ENCODE results near the gene IFFO2. TPM values are rescaled to one million over a fixed set of nuclear protein-coding genes. Genes with fewer than 3 reads are reported as not detected.

The IFFO2 gene
- total and polyA plus RNA-seq, 4 donors, result 7.6 to 18.9 (median 8.3) TPM

DNA sequence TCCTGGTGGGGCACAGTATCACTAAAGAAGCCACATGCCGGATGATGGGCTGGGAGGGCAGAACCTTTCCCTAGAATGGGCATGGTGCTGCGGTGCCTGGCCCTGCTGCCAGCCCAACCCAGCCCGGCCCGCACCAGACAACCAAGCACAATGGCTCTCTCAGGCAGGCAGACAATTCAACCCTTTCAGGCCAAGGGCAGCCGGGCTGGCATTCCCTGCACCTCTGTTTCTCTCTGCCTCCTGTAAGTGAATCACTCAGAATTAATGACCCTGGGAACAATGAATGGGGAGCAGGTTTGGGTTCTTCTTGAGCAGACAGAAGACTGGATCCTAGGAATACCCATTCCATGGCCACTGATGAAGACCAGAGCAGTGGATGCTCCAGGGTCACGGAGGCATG, 41.0 kb upstream of the IFFO2 start:
- WGBS, 2 donors, result 95 to 96% methylated on average over 6 of the region's 6 CpGs
- peak overlapping the region; percentile 12 for H3K4me3 ChIP-seq
- no peaks in the 10 kb centered on the region for H3K27me3 ChIP-seq (ENCODE audit: control insufficient read depth in 3 of 3, insufficient read depth in 3 of 3, low read length in 2 of 3)
- no peak overlapping the region for H3K9ac ChIP-seq (ENCODE audit: insufficient read depth in 1 of 2, low read length in 2 of 2)
- peaks cover 0 to 5% (median 0%) of the 10 kb centered on the region in 5 donors for H3K4me1 ChIP-seq (ENCODE audit: control insufficient read depth in 5 of 5, insufficient read depth in 5 of 5, low read length in 5 of 5)
- H3K9me3 ChIP-seq (ENCODE audit: control insufficient read depth in 4 of 4, insufficient read depth in 3 of 4, low read length in 3 of 4), result no peaks in the 10 kb centered on the region
- no peaks in the 10 kb centered on the region for H3K36me3 ChIP-seq (ENCODE audit: control insufficient read depth in 4 of 4, insufficient read depth in 4 of 4, low read length in 4 of 4)
- H3K27ac ChIP-seq (ENCODE audit: low read depth in 1 of 2, low read length in 1 of 2), result no peak overlapping the region
- TF ChIP-seq, protein P1, sequence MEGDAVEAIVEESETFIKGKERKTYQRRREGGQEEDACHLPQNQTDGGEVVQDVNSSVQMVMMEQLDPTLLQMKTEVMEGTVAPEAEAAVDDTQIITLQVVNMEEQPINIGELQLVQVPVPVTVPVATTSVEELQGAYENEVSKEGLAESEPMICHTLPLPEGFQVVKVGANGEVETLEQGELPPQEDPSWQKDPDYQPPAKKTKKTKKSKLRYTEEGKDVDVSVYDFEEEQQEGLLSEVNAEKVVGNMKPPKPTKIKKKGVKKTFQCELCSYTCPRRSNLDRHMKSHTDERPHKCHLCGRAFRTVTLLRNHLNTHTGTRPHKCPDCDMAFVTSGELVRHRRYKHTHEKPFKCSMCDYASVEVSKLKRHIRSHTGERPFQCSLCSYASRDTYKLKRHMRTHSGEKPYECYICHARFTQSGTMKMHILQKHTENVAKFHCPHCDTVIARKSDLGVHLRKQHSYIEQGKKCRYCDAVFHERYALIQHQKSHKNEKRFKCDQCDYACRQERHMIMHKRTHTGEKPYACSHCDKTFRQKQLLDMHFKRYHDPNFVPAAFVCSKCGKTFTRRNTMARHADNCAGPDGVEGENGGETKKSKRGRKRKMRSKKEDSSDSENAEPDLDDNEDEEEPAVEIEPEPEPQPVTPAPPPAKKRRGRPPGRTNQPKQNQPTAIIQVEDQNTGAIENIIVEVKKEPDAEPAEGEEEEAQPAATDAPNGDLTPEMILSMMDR (IDR thresholded peaks at IDR 0.05; ENCODE audit: control extremely low read depth, extremely low read depth), result no peak
- no peak for ATAC-seq (ENCODE audit: insufficient read depth, low FRiP score)
- no peak for DNase-seq

DNA sequence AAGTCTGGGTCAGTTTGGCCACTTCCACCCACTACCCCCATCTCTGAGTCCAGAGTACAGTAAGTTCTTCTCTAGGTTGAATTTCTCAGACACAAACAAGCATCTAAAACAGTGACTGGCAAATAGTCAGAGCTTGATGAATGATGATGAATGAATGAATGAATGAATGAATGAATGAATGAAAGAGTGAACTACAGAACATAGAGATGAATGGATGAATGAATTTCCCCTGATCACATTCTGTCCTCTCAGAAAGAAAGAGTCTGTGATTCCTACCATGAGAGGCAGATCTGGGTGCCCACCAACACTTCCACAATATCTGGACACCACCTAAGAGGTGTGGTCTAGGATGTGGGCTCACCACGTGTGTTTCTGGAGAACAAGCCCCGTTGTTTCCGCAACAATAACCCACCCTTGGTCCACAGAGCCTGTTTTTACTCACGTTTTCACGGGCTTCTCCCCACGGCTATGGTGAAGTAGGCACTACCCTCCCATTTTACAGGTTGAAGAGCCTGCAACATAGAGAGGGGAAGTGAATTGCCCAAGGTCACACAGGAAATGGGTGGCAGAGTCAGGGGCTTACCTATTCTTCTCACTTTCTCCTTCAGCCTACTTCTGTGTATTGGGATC, 40.2 kb upstream of the IFFO2 start:
- ATAC-seq (ENCODE audit: insufficient read depth, low FRiP score), result no peak
- H3K9ac ChIP-seq (ENCODE audit: insufficient read depth in 1 of 2, low read length in 2 of 2), result no peak overlapping the region
- 71 to 75% methylated on average over 6 of the region's 6 CpGs for WGBS, 2 donors

DNA sequence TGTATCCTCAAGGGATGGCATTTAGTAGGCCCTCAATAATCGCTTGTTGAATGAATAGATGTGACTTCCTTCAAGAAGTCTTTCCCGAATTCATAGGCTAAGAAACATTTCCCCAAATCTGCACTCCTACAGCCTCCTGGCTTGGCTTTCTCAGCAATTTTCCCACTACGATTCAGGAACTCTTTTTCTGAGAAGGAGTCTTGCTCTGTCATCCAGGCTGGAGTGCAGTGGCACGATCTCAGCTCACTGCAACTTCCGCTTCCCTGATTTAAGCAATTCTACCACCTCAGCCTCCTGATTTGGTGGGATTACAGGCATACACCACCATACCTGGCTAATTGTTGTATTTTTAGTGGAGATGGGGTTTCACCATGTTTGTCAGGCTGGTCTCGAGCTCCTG, 37.9 kb upstream of the IFFO2 start:
- ATAC-seq (ENCODE audit: insufficient read depth, low FRiP score), result no peak
- 84 to 91% methylated on average over 6 of the region's 6 CpGs for WGBS, 2 donors
- TF ChIP-seq, protein P1 (IDR thresholded peaks at IDR 0.05; ENCODE audit: control extremely low read depth, extremely low read depth), result no peak
- no peak overlapping the region for H3K27ac ChIP-seq (ENCODE audit: low read depth in 1 of 2, low read length in 1 of 2)
- no peak overlapping the region for H3K4me3 ChIP-seq
- no peaks in the 10 kb centered on the region for H3K36me3 ChIP-seq (ENCODE audit: control insufficient read depth in 4 of 4, insufficient read depth in 4 of 4, low read length in 4 of 4)
- peaks cover 0 to 3% (median 0%) of the 10 kb centered on the region in 5 donors for H3K4me1 ChIP-seq (ENCODE audit: control insufficient read depth in 5 of 5, insufficient read depth in 5 of 5, low read length in 5 of 5)
- no peak for DNase-seq
- no peak overlapping the region for H3K9ac ChIP-seq (ENCODE audit: insufficient read depth in 1 of 2, low read length in 2 of 2)
- no peaks in the 10 kb centered on the region for H3K9me3 ChIP-seq (ENCODE audit: control insufficient read depth in 4 of 4, insufficient read depth in 3 of 4, low read length in 3 of 4)
- H3K27me3 ChIP-seq (ENCODE audit: control insufficient read depth in 3 of 3, insufficient read depth in 3 of 3, low read length in 2 of 3), result no peaks in the 10 kb centered on the region

More for the DNA sequence above, 40.2 kb upstream of the IFFO2 start:
- Histone ChIP-seq H3K27ac (ENCODE audit: low read depth in 1 of 2, low read length in 1 of 2) (no peak overlapping the region), H3K4me3 (no peak overlapping the region), H3K9me3 (ENCODE audit: control insufficient read depth in 4 of 4, insufficient read depth in 3 of 4, low read length in 3 of 4) (no peaks in the 10 kb centered on the region), H3K27me3 (ENCODE audit: control insufficient read depth in 3 of 3, insufficient read depth in 3 of 3, low read length in 2 of 3) (no peaks in the 10 kb centered on the region), H3K36me3 (ENCODE audit: control insufficient read depth in 4 of 4, insufficient read depth in 4 of 4, low read length in 4 of 4) (no peaks in the 10 kb centered on the region), H3K4me1 (ENCODE audit: control insufficient read depth in 5 of 5, insufficient read depth in 5 of 5, low read length in 5 of 5) (peaks cover 0 to 5% (median 0%) of the 10 kb centered on the region in 5 donors)
- DNase-seq, result no peak
- TF ChIP-seq, protein P1 (IDR thresholded peaks at IDR 0.05; ENCODE audit: control extremely low read depth, extremely low read depth), result no peak

DNA sequence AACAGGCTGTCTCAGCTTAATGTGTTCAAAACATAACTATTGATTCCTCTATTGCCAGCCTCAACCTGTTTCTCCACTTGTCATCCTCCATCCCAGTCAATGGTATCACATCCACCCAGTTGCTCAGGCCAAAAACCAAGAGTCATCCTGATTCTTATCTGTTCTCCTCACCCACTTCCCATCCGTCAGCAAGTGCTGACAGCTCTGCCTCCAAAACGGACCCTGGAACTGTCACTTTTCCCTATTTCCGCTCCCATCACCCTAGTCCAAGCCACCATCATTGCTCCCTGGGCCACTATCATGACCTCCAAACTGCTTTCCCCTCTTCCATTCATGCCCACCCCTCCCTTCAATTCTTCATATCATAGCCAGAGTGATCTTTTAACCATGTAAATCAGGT, 36.2 kb upstream of the IFFO2 start:
- TF ChIP-seq, protein P1 (IDR thresholded peaks at IDR 0.05; ENCODE audit: control extremely low read depth, extremely low read depth), result no peak
- no peaks in the 10 kb centered on the region for H3K9me3 ChIP-seq (ENCODE audit: control insufficient read depth in 4 of 4, insufficient read depth in 3 of 4, low read length in 3 of 4)
- ATAC-seq (ENCODE audit: insufficient read depth, low FRiP score), result no peak
- H3K4me3 ChIP-seq, result no peak overlapping the region
- no peak overlapping the region for H3K27ac ChIP-seq (ENCODE audit: low read depth in 1 of 2, low read length in 1 of 2)
- H3K4me1 ChIP-seq (ENCODE audit: control insufficient read depth in 5 of 5, insufficient read depth in 5 of 5, low read length in 5 of 5), result no peaks in the 10 kb centered on the region
- DNase-seq, result no peak
- H3K36me3 ChIP-seq (ENCODE audit: control insufficient read depth in 4 of 4, insufficient read depth in 4 of 4, low read length in 4 of 4), result no peaks in the 10 kb centered on the region
- WGBS, 2 donors, result 68% methylated on average over 3 of the region's 3 CpGs
- no peak overlapping the region for H3K9ac ChIP-seq (ENCODE audit: insufficient read depth in 1 of 2, low read length in 2 of 2)
- no peaks in the 10 kb centered on the region for H3K27me3 ChIP-seq (ENCODE audit: control insufficient read depth in 3 of 3, insufficient read depth in 3 of 3, low read length in 2 of 3)

All from lung (tissue), 12 donors.